GM21360 (cell line): ENCODE data around the gene IL22.
"Not testable (repeated sequence)": the region's sequence is repeated elsewhere in the genome, so short reads cannot be mapped to it uniquely, and the experiment has no call there.

Experiments used
- ATAC-seq: cut with Tn5 transposase; IDR thresholded peaks from one replicate; pipeline ENCODE4 v1.9.1; 2021; ENCODE audit warnings: mild to moderate bottlenecking, moderate library complexity; ENCODE audit not compliant: unreplicated experiment

The IL22 gene

GRCh38 chr12:68231691-68232090, 21.7 kb downstream of the IL22 start:
- ATAC-seq, result no peak

- ATAC-seq, result no peak
Observed at GRCh38 chr12:68231229-68231628, 22.2 kb downstream of the IL22 start.

GRCh38 chr12:68229956-68230355, 23.4 kb downstream of the IL22 start:
- no peak for ATAC-seq

GRCh38 chr12:68227356-68227755, 26.0 kb downstream of the IL22 start:
- no peak for ATAC-seq

- no peak for ATAC-seq
Observed at GRCh38 chr12:68225576-68226476, 27.6 kb downstream of the IL22 start, which contains the start of gene IL26. TSS of gene IL26 (minus strand) at chr12:68225810. CDS start at chr12:68225756, 54 bp downstream.

GRCh38 chr12:68224613-68225285, 28.7 kb downstream of the IL22 start:
- no peak for ATAC-seq

- peak; percentile 88 for ATAC-seq
Observed at GRCh38 chr12:68223067-68223747, 30.2 kb downstream of the IL22 start.

GRCh38 chr12:68222326-68222725, 31.1 kb downstream of the IL22 start:
- no peak for ATAC-seq

GRCh38 chr12:68221497-68221896, 31.9 kb downstream of the IL22 start:
- no peak for ATAC-seq

GRCh38 chr12:68210875-68211274, 42.5 kb downstream of the IL22 start:
- ATAC-seq, result no peak

GRCh38 chr12:68209048-68209728, 44.2 kb downstream of the IL22 start:
- not testable (repeated sequence) for ATAC-seq

- no peak for ATAC-seq
Observed at GRCh38 chr12:68207276-68207675, 46.1 kb downstream of the IL22 start.

- ATAC-seq, result no peak
Observed at GRCh38 chr12:68206446-68206845, 47.0 kb downstream of the IL22 start.

GRCh38 chr12:68203460-68203875, 49.9 kb downstream of the IL22 start:
- ATAC-seq, result no peak

- no peak for ATAC-seq
Observed at GRCh38 chr12:68200854-68201253, 52.5 kb downstream of the IL22 start.

- no peak for ATAC-seq
Observed at GRCh38 chr12:68199127-68199526, 54.3 kb downstream of the IL22 start.

- no peak for ATAC-seq
Observed at GRCh38 chr12:68198507-68199086, 54.8 kb downstream of the IL22 start.
